Measurements from ENCODE around the gene NXF1.
"Not testable (repeated sequence)": the region's sequence is repeated elsewhere in the genome, so short reads cannot be mapped to it uniquely, and the experiment has no call there.

Gene NXF1

DNA sequence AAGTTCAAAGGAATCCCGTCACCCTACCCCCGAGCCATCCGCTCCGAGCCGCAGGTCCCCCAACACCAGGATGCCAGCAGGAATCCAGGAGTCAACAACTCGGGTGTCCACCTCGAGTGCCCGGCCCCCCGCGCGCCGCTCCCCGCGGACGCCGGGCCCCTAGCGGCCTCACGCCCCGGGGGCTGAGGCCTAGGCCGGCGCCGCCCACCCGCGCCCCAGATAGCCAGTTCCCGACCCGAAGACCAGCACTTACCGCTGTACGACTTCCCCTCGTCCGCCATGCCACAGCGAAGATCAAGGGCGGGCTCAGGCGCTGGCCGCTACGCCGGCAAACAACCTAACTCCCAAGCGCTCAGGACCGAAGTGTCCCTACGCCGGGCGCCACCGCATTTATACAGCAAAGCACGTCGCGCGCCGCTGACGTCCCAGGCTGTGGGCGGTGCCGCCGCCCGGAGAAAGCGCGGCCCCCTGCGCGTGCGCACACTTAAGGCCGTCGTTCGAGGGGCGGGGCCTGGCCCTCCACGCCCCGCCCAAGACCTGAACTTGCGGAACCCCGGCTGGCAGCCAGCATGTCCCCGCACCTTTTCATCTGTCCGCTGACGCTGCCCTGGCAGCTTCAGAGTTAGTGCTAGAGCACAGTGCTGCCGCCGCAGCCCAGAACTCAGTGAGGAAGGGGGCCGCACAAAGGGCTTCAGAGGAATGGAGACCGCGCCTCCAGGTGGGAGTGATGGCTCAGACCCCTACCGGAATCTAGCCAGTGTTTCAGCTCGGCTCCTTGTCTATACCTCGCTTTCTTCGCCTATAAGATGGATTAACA lies at the start of gene NXF1:
Gene NXF1 (minus strand): TSS at position 365 of the 817 bp plus-strand sequence. CDS start 84 bp downstream, at position 281.
- DNase-seq = peak; percentile 96

DNA sequence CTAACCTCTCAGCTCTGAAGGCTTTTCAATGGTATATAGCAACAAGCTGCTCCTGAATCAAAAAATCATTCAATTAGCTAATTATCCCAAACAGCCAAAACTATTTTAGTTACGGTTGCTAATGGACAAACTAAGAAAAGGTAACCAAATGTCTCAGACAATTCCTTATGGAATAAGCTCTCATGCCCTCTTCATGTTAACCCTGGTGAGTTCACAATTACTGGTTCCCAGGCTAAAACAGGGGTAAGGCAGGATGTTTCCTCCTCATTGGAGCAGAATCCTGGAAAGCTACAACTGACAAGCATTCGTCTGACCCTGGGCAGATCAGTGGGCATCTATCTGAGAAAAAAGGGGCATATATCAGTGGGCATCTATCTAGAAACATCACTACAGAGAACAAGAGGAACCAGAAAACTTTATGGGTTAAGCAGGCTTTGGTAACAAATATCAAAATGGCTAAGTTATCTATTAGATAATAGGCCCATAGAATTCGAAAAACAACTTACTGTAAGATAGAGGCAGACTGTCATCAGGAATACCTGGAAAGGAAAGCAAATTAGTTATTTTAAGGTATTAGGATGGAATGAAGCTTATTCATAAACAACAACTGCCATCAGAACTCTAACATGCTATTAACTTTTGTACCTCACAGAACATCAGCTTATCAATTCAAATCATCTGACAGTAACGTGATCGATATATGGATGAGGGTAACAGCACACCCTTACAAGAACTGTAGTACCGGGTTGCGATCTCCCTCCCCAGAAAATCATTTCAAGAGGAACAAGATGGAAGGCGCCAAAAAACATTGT lies 49.0 kb upstream of the NXF1 start:
- no peak for DNase-seq

GRCh38 chr11:62853279-62853965 lies 48.2 kb upstream of the NXF1 start:
- no peak for DNase-seq

DNA sequence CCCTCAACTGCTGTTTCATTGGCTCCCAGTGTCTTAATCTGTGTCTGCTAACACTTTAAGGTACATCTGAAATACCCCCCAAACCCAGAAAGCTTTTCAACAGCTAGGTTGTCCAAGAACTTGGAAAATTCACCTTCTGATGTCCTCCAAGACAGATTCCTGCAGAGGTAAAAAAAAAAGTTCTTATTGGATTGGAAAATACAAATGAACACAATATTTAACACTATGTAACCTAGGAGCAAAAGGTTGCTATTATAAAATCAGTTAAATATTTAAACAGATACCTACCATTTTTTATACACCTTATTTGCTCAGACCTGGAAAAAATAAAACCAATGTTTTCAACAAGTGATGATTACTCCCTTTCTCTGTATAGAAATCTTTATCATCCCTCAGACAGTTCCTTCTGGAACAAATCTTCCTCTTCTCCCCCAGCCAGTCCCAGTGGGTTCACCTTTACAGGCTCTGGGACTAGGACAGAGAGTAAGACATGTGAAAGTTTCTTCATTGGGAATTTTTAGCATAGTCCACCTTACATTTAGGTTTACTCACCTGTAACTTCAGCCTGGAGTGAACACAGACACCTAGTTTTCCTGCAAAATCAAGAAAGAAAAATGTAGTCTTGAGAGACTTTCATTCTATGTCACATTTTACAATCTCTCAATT lies 47.4 kb upstream of the NXF1 start:
- DNase-seq = no peak

DNA sequence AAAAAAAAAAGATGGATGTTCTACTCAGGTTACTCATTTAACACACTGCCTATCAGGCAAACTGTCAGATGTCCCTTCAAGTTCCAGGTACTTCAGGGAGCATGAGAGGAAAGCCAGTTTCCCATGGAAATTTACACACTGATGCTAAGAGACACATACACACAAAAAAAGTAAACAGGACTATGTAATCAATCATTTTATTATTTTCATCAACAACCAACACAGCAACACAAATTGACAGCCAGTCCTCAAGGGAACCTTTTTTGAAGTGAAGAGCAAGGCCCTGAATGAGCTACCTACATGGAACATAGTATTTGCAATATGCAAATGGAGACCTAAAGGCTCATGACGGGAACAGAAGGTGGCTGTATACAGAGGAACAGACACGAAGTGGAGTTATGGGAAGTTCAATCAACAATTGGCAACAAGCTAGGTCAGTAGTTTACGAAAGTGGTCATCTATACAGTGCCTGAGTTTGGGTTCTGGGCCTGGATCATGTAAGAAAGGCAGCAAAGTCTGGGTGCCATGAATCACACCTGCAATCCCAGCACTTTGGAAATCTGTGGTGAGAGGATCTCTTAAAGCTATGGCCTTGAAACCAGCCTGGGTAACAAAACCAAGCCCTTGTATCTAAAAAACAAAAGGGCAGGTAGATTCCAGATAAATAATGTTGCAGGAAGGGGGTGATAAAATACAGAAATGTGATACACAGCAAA lies 46.7 kb upstream of the NXF1 start:
- no peak for DNase-seq

DNA sequence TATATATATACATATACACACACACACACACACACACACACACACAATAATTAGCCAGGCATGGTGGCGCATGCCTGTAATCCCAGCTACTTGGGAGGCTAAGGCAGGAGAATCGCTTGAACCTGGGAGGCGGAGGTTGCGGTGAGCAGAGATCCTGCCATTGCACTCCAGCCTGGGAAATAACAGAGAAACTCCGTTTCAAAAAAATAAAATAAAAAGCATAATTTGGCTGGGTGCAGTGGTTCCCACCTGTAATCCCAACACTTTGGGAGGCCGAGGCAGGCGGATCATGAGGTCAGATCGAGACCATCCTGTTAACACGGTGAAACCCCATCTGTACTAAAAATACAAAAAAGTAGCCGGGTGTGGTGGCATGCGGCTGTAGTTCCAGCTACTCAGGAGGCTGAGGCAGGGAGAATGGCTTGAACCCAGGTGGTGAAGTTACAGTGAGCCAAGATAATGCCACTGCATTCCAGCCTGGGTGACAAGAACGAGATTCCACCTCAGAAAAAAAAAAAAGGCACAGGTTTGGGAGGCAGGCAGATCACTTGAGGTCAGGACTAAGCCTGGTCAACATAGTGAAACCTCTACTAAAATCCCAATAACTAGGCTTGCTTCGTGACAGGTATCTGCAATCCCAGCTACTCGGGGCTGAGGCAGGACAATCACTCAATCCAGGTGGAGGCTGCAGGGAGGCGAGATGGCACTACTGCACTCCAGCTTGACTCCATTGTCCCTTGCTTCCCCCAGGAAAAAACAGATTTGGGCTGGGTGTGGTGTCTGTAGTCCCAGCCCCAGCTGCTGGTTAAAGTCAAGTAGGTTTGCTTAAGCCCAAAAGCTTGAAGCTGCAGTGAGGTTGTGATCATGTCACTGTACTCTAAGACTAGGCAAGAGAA lies 45.9 kb upstream of the NXF1 start:
- DNase-seq = peak; percentile 30

GRCh38 chr11:62847767-62848314 lies 42.6 kb upstream of the NXF1 start:
- DNase-seq = no peak

- DNase-seq = no peak
Measured at GRCh38 chr11:62846177-62846576, 40.9 kb upstream of the NXF1 start.

- no peak for DNase-seq
Measured at GRCh38 chr11:62844154-62844553, 38.9 kb upstream of the NXF1 start.

- no peak for DNase-seq
Measured at GRCh38 chr11:62843466-62843865, 38.2 kb upstream of the NXF1 start.

GRCh38 chr11:62842891-62843290 lies 37.7 kb upstream of the NXF1 start:
- not testable (repeated sequence) for DNase-seq

GRCh38 chr11:62842171-62842741 lies 37.0 kb upstream of the NXF1 start:
- DNase-seq = peak; percentile 29

DNA sequence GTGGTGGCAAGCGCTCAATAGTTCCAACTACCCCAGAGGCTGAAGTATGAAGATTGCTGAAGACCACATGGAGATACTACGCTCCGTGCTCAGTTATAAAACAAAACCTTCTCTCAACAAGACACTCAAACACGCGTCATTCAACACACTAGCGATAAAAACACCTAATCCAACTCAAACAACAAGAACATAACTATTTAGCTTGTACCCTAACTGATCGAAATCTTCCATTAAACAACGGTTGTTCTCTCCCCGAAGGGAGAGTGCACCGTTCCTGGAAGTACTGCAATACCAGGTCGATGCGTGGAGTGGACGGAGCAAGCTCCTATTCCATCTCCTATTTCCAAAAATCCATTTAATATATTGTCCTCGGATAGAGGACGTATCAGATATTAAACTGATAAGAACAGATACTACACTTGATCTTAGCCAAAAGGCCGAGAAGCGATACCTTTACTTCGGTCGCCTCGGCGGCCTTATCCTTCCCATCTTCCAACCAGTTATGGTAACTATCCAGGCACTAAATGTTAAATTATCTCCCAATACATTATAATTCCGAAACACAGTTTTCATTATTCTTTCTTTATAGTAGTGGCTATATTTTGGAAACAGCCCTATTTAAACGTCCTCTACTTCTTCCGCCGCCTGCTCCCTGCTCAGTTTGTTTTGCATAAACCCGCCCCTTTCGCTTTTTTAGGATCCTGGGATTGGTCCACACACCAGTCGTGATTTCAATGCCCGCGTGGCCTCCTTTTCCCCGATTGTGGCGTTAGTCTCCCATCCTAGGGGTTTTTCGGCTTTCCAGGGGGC lies 36.3 kb upstream of the NXF1 start:
- peak; percentile 66 for DNase-seq

DNA sequence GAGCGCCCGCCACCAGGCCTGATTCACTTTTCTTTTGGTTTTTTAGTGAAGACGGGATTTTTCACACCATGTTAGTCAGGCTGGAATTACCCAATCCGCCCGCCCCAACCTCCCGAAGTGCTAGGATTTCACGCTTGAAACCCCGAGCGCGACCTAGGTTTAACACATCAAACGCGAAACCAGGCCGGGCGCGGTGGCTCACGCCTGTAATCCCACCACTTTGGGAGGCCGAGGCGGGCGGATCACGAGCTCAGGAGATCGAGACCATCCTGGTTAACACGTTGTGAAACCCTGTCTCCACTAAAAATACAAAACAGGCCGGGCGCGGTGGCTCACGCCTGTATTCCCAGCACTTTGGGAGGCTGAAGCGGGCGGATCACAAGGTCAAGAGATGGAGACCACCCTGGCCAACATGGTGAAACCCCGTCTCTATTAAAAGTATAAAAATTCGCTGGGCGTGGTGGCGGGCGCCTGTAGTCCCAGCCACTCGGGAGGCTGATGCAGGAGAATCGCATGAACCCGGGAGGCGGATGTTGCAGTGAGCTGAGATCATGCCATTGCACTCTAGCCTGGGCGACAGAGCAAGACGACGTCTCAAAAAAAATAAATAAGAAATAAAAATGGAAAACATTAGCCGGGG lies 35.6 kb upstream of the NXF1 start:
- peak; percentile 85 for DNase-seq

GRCh38 chr11:62839050-62839945 lies 34.1 kb upstream of the NXF1 start, which contains the start of gene WDR74:
WDR74 (minus strand) TSS chr11:62839590; CDS start chr11:62839570, 20 bp downstream.
- peak; percentile 91 for DNase-seq

DNA sequence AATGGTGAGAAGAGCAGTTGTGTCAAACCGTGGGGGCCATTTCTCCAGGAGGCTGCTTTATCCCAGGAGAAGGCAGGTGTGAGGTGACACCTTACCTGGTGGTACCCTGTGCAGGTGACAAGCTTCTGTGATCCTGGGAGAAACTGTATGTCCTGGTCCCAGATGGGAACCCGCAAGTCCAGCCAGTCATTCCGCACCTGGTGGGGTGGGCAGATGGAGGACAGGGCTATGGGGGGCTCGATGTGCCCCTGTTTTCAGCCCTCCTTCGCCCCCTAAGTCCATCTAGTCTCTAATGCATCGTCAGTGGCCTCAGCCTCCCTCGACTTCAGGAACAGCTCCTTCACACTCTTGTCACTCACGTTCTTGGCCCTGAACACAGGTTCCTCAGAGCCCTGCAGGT lies 30.1 kb upstream of the NXF1 start:
- DNase-seq = no peak

DNA sequence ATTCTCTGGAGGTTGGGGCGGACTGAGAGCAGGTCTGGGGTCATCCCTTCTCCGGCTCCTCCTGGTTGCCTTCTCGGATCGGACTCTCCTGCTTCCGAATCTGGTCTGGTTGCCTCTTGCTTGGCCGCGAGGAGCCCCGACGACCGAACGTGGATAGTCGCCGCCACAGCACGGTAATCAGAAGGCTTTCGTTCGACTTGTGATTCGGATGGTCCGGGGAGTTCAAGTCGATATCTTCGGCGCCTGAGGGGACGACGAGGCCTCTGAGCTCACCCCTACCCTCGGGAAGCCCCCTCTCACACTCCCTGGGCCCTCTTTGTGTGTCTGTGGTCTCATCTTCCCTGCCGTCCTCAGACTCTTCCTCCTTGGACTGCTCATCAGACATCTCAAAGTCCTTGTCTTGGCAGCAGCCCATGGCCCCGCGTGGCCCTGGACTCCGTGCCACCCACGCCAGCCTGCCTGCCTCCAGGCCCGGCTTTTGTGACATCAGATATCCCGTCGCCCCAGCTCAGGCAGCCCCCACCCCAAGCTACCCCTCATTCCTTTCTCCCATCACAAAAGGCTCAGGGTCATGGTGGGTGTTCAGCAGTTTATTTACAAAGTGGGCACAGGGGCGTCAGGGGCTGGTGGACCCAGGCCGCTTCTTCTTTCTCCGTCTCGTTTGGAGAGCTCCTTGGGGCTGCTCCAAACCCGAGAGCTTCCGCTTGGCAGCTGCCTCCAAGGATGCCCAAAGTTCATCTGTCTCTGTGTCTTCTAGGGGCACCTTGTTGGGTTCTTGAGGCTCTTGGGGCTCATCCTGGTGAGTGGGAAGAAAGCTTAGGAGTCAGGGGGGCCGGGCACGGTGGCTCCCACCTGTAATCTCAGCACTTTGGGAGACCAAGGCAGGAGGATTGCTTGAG lies 27.3 kb upstream of the NXF1 start, which contains the start of gene TEX54:
Gene TEX54 (minus strand): TSS at position 506 of the 899 bp plus-strand sequence.
- DNase-seq = no peak
